SK-N-SH treated with all-trans-retinoic acid at 6 μM for 48 hours (cell line): ENCODE results near the gene RPUSD3.

ENCODE experiments used
- ISL1 ChIP-seq: fragments of 250-450 bp; sonication (Bioruptor Pico); IDR thresholded peaks from 2 replicates; pipeline ENCODE4 v2.1.2; 2022; ENCODE audit warnings: mild to moderate bottlenecking, moderate library complexity
- PPARA ChIP-seq: fragments of 250-450 bp; sonication (Bioruptor Pico); IDR thresholded peaks from 2 replicates; pipeline ENCODE4 v1.5.0; 2020; ENCODE audit warnings: mild to moderate bottlenecking, borderline replicate concordance
- SNAI2 ChIP-seq: fragments of 250-450 bp; sonication (Bioruptor Pico); IDR thresholded peaks from 2 replicates; pipeline ENCODE4 v1.5.0; 2020; ENCODE audit warnings: mild to moderate bottlenecking, moderate library complexity
- TCF4 ChIP-seq: fragments of 250-450 bp; sonication (Bioruptor Pico); IDR thresholded peaks from 2 replicates; pipeline ENCODE4 v1.8.0; 2021; ENCODE audit warnings: mild to moderate bottlenecking, moderate library complexity, borderline replicate concordance
- ZC3H10 ChIP-seq: fragments of 250-450 bp; sonication (Bioruptor Pico); IDR thresholded peaks from 2 replicates; pipeline ENCODE4 v1.5.1; 2021; ENCODE audit warnings: mild to moderate bottlenecking, moderate library complexity
- ZNF565 ChIP-seq: fragments of 450-650 bp; formaldehyde crosslinking; conservative IDR thresholded peaks from 2 replicates; pipeline ENCODE4 v1.5.0; 2020; ENCODE audit warnings: low read depth, mild to moderate bottlenecking, moderate library complexity
- ZNF8 ChIP-seq: fragments of 450-650 bp; formaldehyde crosslinking; IDR thresholded peaks from 2 replicates; pipeline ENCODE4 v1.5.0; 2020; ENCODE audit warnings: mild to moderate bottlenecking, moderate library complexity

DNA sequence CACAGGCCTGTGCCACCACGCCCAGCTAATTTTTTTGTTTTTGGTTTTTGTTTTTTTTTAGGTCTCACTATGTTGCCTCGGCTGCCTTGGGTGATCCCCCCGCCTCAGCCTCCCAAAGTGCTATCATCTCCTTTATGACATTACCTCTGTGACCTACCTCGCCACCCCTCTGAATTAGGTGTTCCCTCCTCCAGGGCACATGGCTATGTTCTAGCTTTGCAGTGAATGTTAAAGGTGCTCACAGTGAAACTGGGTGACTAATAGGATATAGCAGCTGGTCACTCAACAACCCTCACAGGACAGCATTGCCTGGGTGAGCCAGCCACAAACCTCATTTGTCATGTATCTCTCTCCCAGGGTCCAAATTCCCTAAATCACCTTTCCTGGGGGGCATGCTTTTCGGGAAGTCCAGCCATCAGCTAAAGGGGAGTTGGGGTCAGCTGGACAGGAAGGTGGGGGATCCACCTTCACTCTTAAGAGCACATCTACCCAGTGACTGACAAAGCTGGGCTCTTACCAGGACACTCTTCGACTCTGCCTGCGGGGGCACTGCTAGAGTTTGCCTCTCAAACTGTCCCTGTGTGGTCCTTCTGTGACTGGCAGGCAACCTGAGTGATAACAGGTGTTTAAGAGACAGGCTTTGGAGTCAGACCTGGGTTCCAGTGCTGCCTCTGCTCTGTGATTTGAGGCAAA, 35.3 kb downstream of the RPUSD3 start:
- TF ChIP-seq ZNF8 (CRISPR knock-in tag) (no peak), TCF4 (CRISPR knock-in tag) (no peak), SNAI2 (no peak), ZNF565 (CRISPR knock-in tag) (no peak), PPARA (CRISPR knock-in tag) (no peak), ISL1 (CRISPR knock-in tag) (no peak), ZC3H10 (CRISPR knock-in tag) (no peak)
